HG03460 (cell line): Measurements from ENCODE around the gene COPS3.

Experiments
- ATAC-seq: cut with Tn5 transposase; IDR thresholded peaks from one replicate; pipeline ENCODE4 v1.9.1; 2021; ENCODE audit not compliant: unreplicated experiment

Gene COPS3

GRCh38 chr17:17221329-17221728 lies 59.7 kb downstream of the COPS3 start:
- ATAC-seq, result no peak

GRCh38 chr17:17220529-17220928 lies 60.5 kb downstream of the COPS3 start:
- no peak for ATAC-seq

- ATAC-seq, result no peak
Observed at GRCh38 chr17:17217995-17218394, 63.1 kb downstream of the COPS3 start.

- no peak for ATAC-seq
Observed at GRCh38 chr17:17216776-17217175, 64.3 kb downstream of the COPS3 start.

- ATAC-seq, result no peak
Observed at GRCh38 chr17:17216236-17216635, 64.8 kb downstream of the COPS3 start.

- ATAC-seq, result no peak
Observed at GRCh38 chr17:17215575-17215974, 65.5 kb downstream of the COPS3 start.

DNA sequence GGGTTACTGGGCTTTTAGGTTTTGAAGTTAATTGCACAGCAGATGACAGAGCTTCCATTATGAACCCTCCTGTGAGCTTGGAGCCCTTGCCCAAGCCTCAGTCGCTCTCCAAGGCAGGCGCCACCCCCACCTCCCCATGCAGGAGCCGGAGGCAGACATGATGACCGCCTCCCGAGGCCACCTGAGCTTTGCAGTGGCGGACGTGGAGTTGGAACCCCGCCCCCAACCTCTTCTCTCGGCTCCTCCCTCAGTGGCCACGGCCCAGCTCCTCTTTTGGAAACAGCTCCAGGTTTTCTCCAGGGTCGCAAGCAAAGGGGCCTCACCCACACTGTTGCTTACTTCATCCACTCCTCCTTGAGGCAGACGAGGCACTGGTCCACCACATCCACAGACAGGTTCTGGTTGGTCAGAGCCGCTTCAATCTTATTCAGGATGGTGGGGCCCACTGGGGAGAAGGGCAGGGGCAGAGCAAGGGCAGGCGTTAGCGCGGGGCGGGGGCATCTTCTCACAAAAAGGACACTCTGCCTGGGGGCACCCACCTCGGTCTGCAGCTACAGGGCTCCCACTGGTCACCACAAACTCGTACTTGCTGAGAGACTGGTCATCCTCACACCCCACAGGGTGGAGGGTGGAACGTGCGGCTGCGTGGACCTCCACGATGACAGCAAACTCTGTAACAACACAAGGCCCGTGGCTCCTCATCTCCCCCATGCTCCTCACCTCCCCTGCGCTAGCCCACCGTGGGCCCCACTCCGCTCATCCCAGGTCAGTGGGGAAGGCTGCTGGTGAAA lies 66.2 kb downstream of the COPS3 start:
- ATAC-seq, result no peak

DNA sequence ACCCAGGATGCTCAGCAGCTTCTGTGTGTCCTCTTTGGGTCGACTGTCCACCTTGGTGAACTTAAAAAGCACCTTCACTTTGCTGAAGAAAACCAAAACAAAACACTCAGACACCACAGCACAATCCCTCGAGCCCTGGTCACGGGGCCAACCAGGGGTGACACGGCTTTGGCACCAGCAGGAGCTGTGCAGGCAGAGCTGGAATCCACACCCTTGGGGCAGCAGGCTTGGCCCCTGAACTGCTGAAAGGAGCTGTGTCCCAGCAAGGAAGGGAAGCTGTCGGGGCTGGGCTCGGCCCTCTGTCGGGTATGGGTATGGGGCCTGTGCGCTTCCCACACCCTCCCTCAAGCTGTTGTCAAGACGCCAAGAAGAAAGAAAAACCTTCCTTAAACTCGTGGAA lies 67.3 kb downstream of the COPS3 start:
- ATAC-seq, result no peak

GRCh38 chr17:17207998-17208397 lies 73.0 kb downstream of the COPS3 start:
- ATAC-seq, result no peak

GRCh38 chr17:17206913-17207335 lies 74.1 kb downstream of the COPS3 start:
- ATAC-seq, result no peak

DNA sequence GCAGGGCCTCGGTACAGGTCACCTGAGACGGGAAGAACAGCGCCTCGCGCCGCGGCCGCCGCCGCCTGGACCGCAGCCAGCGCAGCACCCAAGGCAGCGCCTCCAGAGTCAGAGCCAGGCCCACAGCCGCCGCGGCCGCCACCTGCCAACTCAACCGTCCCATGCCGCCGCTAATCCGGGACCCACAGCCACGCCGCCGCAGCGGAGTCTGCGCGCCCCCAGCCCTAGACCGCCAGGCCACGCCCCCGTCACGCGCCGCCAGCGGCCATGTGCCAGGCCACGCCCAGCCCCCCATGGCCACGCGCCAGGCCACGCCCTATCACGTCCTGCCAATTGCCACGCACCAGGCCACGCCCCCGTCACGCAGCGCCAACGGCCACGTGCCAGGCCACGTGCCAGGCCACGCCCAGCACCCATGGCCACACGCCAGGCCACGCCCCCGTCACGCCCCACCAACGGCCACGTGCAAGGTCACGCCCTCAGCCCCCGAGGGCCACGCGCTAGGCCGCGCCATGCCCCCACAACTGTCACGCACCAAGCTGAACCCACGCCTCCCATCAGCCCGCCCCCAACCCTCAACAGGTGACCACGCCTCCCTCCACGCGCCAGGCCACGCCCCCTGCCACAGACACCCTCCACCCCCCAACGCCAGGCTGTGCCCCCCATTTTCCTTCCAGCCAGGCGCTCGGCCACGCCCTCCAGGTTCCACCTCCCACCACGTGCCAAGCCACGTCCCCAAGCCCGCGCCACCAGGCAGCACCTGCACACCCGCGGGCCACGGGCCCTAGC lies 74.7 kb downstream of the COPS3 start, which contains the start of gene PLD6:
TSS of gene PLD6 (minus strand) at position 210 of the 789 bp plus-strand sequence. CDS start at position 163, 47 bp downstream.
- ATAC-seq, result no peak

DNA sequence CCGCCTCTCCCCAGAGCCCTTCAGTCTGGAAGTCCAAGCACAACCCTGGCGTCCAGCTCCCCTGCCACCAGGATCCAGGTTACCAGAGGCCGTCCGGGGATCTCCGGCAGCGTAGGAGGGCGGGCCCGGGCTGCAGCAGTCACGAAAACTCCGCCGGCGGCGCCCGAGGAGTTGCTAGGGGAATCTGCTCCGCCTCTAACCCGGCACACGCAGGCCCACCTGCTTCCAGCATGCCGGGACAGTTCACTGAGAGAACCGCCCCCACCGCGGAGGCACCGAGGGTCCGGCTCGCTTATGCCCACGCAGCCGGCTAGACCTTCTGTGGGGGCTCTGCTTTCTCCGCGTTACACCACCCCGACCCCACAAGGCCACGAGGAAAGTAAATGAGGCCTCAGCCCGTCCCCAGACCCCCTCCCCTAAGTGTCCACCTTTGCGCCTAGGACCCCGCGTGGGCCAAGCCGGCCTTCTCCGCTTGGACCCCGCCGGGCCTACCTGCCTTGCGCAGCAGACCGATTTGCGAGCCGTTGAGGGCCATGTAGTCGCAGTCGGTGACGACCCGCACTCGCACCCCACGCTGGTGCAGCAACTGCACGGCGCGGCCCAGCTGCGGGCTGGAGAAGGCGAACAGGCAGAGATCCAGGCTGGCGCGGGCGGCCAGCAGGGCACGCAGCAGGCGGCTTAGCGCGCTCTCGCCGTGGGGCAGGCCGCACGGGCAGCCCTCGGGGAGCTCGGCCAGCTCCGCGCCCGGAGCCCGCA lies 75.5 kb downstream of the COPS3 start:
- no peak for ATAC-seq

DNA sequence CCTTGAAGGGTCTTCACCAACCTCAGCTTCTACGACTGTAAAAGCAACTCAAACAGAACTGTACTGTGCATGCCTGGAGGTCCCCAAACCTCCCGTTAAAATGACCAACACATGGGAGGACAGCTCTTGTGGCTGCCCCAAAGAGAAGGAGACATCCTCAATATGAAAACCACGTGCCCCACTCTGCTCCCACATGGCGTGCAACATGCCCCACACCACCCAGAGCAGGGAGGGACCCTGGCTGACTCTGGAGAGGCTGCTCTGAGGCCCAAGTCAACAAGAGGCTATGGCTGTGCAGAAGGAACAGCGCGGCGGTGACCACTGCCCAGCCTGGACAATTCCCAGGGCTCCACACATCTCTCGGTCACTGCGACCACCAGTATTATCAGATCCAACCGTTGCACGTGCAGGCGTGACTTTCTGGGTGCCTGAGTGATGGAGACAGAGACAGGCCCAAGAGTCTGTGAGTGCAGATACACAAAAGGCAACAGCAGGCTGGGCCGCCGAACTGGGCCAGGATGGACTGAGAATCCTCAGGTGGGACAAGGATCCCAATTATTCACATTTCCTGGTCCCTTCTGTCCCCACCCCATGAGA lies 76.3 kb downstream of the COPS3 start:
- ATAC-seq, result no peak

DNA sequence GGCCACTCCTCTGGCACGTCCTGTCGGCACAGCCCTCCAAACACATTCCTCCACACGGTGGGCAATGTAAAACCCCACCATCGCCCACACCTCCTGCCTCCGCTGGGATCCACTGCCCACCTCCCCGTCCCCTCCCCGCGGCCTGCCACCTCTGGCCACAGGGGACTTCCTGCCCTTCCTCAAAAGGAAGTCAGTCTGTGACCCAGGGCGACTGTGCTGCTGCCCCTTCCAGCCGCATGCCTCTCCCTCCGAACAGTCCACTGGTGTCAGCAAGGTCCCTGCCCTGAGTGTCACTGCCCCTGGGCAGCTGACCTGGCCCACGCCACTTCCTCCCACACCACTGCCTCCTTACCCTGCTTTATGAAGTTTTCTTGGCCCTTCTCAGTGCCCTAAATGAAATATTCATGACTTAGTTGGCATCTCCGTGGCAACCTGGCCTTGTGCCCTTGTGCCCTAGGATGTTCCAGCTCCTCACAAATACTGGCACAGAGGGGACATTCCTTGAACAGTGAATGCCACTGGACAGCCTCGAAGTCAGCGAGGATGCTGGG lies 76.9 kb downstream of the COPS3 start:
- ATAC-seq, result no peak

DNA sequence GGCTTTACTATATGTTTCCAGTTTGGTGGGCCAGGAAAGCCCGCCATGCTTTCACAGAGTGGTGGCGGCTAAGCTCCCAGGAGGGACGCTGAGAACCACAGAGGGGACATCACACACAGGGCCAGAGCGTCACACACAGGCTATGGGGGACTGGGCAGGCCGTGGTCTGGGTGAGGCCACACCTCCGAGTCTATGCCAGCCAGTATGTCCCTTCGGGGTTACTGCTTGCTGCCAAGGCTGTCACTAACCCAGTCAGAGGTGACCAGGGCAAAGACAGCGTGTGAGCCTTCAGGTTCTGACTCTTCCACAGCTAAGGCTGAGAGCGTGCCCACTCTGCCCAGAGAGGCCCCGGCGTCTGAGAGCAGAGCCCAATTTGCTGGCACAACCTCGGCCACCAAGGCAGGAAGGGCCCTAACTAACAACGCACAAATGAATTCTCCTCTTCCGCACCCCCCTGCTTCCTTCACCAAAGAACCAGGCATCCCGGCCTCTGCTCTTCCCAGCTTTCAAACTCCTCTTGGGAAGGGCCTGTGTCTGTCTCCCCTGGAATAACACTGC lies 77.8 kb downstream of the COPS3 start:
- ATAC-seq, result no peak

GRCh38 chr17:17201907-17202306 lies 79.1 kb downstream of the COPS3 start:
- ATAC-seq, result no peak

DNA sequence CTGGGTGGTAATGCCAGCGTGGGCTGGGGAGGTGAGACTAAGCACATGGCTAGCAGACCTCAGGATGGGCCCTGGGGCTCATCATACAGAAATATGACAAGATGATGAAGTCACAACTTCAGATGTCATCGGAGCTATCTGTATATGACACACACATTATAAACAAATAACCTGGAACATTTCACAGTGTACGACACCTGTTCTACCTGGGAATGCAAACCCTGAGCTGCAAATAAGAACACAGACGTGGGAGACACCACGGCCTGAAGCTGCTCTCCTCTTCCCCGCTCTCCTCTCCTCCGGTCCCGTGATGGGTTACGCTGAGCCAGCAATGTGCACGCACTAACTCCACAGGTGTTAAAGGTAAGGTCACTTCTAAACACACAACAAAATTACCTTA lies 79.8 kb downstream of the COPS3 start:
- no peak for ATAC-seq

DNA sequence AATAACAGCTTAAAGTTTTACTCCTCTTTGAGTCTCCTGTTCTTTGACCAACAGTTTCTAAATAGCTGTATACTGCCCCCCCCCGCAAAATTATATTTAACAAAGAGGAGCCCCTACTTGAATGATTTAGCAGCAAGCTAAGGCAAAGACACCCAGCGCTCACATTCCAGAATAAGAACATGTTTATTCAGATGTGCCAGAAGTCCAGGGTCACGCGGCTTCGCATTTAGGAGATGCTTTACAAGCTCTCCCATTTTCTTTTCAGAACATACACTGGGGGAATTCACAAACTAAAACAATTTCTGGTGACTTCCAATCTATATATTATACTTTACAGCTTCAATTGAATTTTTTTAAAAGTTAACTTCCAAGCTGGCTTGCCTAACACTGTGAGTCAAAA lies 80.2 kb downstream of the COPS3 start:
- ATAC-seq, result no peak

GRCh38 chr17:17200311-17200710 lies 80.7 kb downstream of the COPS3 start:
- no peak for ATAC-seq

DNA sequence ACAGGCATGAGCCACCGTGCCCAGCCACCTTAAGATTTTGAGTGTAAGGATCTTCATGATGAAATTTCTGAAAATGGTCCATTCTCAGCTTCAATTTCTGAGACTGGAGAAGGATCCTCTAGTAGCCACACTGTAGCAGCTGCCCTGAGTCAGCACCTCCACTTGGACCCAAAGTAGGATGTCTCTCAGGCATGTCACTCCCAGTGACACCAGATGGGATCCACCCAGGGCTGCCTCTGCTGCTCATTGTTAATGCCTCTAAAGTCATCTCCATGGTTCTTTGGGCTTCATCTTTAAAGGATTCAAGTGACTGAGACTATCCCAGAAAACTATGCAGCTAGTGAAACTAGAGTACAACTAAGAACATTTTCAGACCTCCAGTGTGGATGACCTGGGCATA lies 82.8 kb downstream of the COPS3 start:
- no peak for ATAC-seq
